Activated CD4-positive, alpha-beta T cell treated with anti-CD3 and anti-CD28 coated beads, Interleukin-2, amount 50 U/mL, for 1 hour (primary cell): ENCODE measurements around the gene COA5.
A peak's percentile ranks its signal among the peaks of the same experiment; 100 is the strongest.

Source experiments
- DNase-seq: peaks from one replicate; pipeline ENCODE4 v3.0.0-alpha.2; 2020

Gene COA5

GRCh38 chr2:98608116-98608961, at the start of gene COA5, which contains the start of gene UNC50:
COA5 (minus strand) TSS chr2:98608512; CDS start chr2:98608405, 107 bp downstream.
UNC50 (plus strand) TSS chr2:98608589; CDS start chr2:98609760, 1,171 bp downstream.
- DNase-seq = peak; percentile 90

GRCh38 chr2:98656800-98657199, 48.5 kb upstream of the COA5 start:
- DNase-seq = no peak

- DNase-seq = no peak
These were observed 46.6 kb upstream of the COA5 start for GRCh38 chr2:98654699-98655495.

GRCh38 chr2:98650998-98651397, 42.7 kb upstream of the COA5 start:
- DNase-seq = no peak

- DNase-seq = no peak
These were observed 41.7 kb upstream of the COA5 start for GRCh38 chr2:98649992-98650375.

GRCh38 chr2:98649135-98649991, 41.1 kb upstream of the COA5 start:
- DNase-seq = peak; percentile 79

- no peak for DNase-seq
These were observed 40.1 kb upstream of the COA5 start for GRCh38 chr2:98648451-98648850.

- DNase-seq = no peak
These were observed 39.3 kb upstream of the COA5 start for GRCh38 chr2:98647636-98648035.

GRCh38 chr2:98643496-98644100, 35.3 kb upstream of the COA5 start:
- no peak for DNase-seq

GRCh38 chr2:98637401-98638147, 29.3 kb upstream of the COA5 start:
- peak; percentile 39 for DNase-seq

- DNase-seq = peak; percentile 52
These were observed 26.2 kb upstream of the COA5 start for GRCh38 chr2:98634406-98635092.

- DNase-seq = no peak
These were observed 24.0 kb upstream of the COA5 start for GRCh38 chr2:98632351-98632750.

- no peak for DNase-seq
These were observed 15.3 kb upstream of the COA5 start for GRCh38 chr2:98623657-98624056.

- no peak for DNase-seq
These were observed 8.8 kb upstream of the COA5 start for GRCh38 chr2:98617149-98617548.

- no peak for DNase-seq
These were observed 7.2 kb upstream of the COA5 start for GRCh38 chr2:98615481-98615880.

GRCh38 chr2:98614024-98614739, 5.9 kb upstream of the COA5 start:
- DNase-seq = no peak

GRCh38 chr2:98608962-98609604, 771 bp upstream of the COA5 start:
- DNase-seq = no peak

- no peak for DNase-seq
These were observed 584 bp downstream of the COA5 start for GRCh38 chr2:98607741-98608115.

- DNase-seq = no peak
These were observed 1.2 kb downstream of the COA5 start for GRCh38 chr2:98607104-98607503.

- no peak for DNase-seq
These were observed 1.9 kb downstream of the COA5 start for GRCh38 chr2:98606431-98606830.
